Measurements from ENCODE around the gene CCT6A.
"Not testable (repeated sequence)": the region's sequence is repeated elsewhere in the genome, so short reads cannot be mapped to it uniquely, and the experiment has no call there.

The CCT6A gene

GRCh38 chr7:56053379-56053778, 1.8 kb downstream of the CCT6A start:
- DNase-seq (ENCODE audit: low read depth) = no peak

- no peak for DNase-seq (ENCODE audit: low read depth)
Measured at GRCh38 chr7:56053993-56054392, 2.4 kb downstream of the CCT6A start.

GRCh38 chr7:56062382-56062781, 10.8 kb downstream of the CCT6A start:
- DNase-seq (ENCODE audit: low read depth) = no peak

- no peak for DNase-seq (ENCODE audit: low read depth)
Measured at GRCh38 chr7:56063500-56063881, 11.9 kb downstream of the CCT6A start.

- DNase-seq (ENCODE audit: low read depth) = peak; percentile 83
Measured at GRCh38 chr7:56063882-56064625, 12.5 kb downstream of the CCT6A start, which contains the start of gene SUMF2. Gene SUMF2, plus strand, starts transcription at chr7:56064286. Its CDS starts 26 bp downstream, at chr7:56064312.

- DNase-seq (ENCODE audit: low read depth) = not testable (repeated sequence)
Measured at GRCh38 chr7:56066376-56066775, 14.8 kb downstream of the CCT6A start.

- DNase-seq (ENCODE audit: low read depth) = peak; percentile 41
Measured at GRCh38 chr7:56074371-56074791, 22.8 kb downstream of the CCT6A start.

GRCh38 chr7:56077681-56078080, 26.1 kb downstream of the CCT6A start:
- DNase-seq (ENCODE audit: low read depth) = no peak

- DNase-seq (ENCODE audit: low read depth) = no peak
Measured at GRCh38 chr7:56078196-56078595, 26.6 kb downstream of the CCT6A start.

- no peak for DNase-seq (ENCODE audit: low read depth)
Measured at GRCh38 chr7:56079450-56080185, 28.1 kb downstream of the CCT6A start.

- not testable (repeated sequence) for DNase-seq (ENCODE audit: low read depth)
Measured at GRCh38 chr7:56080726-56081435, 29.3 kb downstream of the CCT6A start.

GRCh38 chr7:56081626-56082340, 30.2 kb downstream of the CCT6A start:
- DNase-seq (ENCODE audit: low read depth) = no peak

GRCh38 chr7:56083150-56083785, 31.7 kb downstream of the CCT6A start:
- no peak for DNase-seq (ENCODE audit: low read depth)

GRCh38 chr7:56086761-56087160, 35.2 kb downstream of the CCT6A start:
- no peak for DNase-seq (ENCODE audit: low read depth)

- no peak for DNase-seq (ENCODE audit: low read depth)
Measured at GRCh38 chr7:56087445-56087844, 35.9 kb downstream of the CCT6A start.

GRCh38 chr7:56091591-56091990, 40.0 kb downstream of the CCT6A start:
- no peak for DNase-seq (ENCODE audit: low read depth)

GRCh38 chr7:56092388-56092787, 40.8 kb downstream of the CCT6A start:
- DNase-seq (ENCODE audit: low read depth) = not testable (repeated sequence)

- DNase-seq (ENCODE audit: low read depth) = no peak
Measured at GRCh38 chr7:56092789-56093531, 41.4 kb downstream of the CCT6A start, which contains the start of gene PHKG1. Gene PHKG1, minus strand, starts transcription at chr7:56092952. Its CDS starts 4,011 bp downstream, at chr7:56088941.

GRCh38 chr7:56097700-56098099, 46.1 kb downstream of the CCT6A start:
- DNase-seq (ENCODE audit: low read depth) = no peak

GRCh38 chr7:56098187-56099008, 46.8 kb downstream of the CCT6A start:
- not testable (repeated sequence) for DNase-seq (ENCODE audit: low read depth)

Measured in stimulated activated CD8-positive, alpha-beta memory T cell treated with anti-CD3 and anti-CD28 coated beads, Interleukin-7, amount 100 ng/mL, for 24 hours (primary cell).